ENCODE results near the gene GNPAT. TPM values are rescaled to one million over a fixed set of nuclear protein-coding genes. Genes with fewer than 3 reads are reported as not detected.

Gene GNPAT
- total RNA-seq, 4 donors from 2014 or later, result 34.8 to 55.4 (median 37.5) TPM

DNA sequence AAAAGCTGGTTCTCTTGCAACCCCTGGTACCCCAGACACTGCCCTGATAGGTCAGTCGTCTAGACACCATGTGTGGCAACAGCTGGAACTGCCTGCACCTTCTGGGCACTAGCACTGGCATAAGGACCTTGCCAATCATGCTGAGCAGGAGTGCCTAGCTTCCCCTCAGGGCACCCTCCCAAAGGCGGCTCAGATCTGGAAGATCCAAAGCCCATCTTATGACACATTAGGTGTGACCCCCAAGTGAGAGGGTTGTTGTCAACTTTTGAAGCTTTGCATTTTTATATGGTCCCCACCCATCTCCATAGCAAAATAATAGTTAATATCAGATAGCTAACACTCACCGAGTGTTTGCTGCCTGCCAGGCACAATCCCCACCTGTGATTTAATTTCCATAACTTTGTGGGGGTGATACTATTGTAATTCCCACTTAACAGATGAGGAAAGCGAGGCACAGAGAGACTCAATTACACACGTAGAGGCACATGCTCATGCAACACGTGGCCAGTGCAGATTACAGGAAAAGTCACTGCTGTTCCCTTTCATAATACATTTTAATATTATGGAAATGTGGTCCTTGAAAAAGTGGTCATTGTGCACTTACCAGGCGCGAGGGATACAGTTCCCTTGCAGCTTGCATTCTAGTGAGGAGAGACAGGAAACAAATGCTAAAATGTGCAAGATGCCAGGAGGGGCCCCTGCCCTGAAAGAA, 70.9 kb downstream of the GNPAT start:
- TF ChIP-seq, protein P1, sequence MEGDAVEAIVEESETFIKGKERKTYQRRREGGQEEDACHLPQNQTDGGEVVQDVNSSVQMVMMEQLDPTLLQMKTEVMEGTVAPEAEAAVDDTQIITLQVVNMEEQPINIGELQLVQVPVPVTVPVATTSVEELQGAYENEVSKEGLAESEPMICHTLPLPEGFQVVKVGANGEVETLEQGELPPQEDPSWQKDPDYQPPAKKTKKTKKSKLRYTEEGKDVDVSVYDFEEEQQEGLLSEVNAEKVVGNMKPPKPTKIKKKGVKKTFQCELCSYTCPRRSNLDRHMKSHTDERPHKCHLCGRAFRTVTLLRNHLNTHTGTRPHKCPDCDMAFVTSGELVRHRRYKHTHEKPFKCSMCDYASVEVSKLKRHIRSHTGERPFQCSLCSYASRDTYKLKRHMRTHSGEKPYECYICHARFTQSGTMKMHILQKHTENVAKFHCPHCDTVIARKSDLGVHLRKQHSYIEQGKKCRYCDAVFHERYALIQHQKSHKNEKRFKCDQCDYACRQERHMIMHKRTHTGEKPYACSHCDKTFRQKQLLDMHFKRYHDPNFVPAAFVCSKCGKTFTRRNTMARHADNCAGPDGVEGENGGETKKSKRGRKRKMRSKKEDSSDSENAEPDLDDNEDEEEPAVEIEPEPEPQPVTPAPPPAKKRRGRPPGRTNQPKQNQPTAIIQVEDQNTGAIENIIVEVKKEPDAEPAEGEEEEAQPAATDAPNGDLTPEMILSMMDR (IDR thresholded peaks at IDR 0.05; ENCODE audit: low read depth), result no peak

DNA sequence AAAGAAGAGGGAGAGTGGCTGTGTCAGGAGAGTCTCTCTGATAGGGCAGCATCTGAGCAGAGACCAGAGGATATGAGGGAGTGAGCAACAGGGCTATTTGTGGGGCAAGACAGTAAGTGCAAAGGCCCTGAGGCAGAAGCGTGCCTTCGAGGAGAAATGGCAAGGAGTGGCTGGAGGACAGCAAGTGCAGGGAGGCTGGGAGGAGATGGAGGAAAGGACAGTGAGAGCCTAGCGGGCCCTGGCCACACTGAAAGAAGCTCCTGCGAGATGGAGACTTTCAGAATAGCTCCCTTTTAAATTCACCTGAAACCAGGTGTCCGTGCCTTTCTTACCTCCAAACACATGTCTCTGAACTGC, 71.4 kb downstream of the GNPAT start:
- TF ChIP-seq, protein P1 (IDR thresholded peaks at IDR 0.05; ENCODE audit: low read depth), result no peak

DNA sequence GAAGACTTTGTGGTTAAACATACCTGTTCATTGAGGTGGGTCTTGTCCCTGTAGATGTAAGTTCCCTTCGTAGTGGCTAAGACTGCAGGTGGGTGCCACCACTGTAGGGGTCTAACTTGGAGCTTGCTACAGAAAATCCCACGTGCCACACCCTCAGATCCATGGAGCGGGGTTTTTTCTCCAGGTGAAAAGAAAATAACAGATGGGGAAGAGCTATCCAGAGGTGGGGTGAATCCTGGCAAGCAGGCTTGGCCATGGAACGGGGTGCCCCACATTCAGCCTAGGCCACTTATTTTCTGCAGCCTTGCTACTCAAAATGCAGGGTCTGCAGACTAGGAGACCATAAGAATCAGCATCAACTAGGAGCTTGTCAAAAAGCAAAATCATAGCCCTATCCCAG, 72.6 kb downstream of the GNPAT start:
- TF ChIP-seq, protein P1 (IDR thresholded peaks at IDR 0.05; ENCODE audit: low read depth), result no peak

DNA sequence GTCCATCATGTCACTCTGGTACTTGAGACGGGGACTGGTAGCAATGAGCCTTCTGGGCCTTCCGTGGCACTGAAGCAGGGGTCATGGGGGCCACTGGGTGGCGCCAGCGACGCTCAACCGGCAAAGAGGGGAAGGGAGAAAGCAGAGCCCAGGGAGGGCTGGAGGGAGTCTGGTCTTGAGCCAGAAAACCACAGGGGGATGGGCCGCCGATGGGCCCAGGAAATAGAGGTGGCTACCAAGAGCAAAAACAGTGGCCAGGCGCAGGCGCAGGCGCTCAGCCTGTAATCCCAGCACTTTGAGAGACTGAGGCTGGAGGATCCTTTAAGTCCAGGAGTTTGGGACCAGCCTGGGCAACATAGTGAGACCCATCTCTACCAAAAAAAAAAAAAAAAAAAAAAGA, 74.9 kb downstream of the GNPAT start:
- TF ChIP-seq, protein P1 (IDR thresholded peaks at IDR 0.05; ENCODE audit: low read depth), result no peak

DNA sequence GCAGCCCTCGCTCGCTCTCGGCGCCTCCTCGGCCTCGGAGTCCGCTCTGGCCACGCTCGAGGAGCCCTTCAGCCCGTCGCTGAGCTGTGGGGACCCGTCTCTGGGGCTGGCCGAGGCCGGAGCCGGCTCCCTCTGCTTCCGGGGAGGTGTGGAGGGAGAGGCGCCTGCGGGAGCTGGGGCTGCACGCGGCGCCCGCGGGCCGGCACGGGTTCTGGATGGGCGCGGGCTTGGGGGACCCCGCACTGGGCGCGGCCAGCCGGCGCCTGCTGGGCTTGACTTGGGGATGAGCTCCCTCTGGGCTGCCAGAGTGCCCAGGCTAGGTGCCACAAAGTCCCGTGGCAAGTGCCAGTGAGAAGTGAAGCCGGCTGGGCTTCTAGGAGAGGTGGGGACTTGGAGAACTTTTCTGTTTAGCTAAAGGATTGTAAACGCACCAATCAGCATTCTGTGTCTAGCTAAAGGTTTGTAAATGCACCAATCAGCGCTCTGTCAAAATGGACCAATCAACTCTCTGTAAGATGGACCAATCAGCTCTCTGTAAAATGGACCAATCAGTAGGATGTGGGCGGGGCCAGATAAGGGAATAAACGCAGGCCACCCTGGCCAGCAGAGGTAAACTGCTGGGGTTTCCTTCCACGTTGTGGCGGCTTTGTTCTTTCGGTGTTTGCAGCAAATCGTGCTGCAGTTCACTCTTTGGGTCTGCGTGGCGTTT, 76.4 kb downstream of the GNPAT start:
- TF ChIP-seq, protein P1 (IDR thresholded peaks at IDR 0.05; ENCODE audit: low read depth), result no peak

DNA sequence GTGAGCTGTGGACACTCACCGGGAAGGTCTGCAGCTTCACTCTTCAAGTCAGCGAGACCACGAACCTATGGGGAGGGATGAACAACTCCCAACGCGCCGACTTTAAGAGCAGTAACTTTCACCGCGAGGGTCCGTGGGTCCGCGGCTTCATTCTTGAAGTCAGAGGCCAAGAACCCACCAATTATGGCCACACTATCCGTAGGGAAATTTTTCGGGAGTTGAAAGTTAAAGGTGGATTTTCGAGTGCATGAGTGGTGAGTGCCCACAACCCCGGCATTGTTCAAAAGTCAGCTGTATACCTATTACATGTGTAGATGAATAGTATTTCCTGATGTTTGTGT, 77.0 kb downstream of the GNPAT start:
- TF ChIP-seq, protein P1 (IDR thresholded peaks at IDR 0.05; ENCODE audit: low read depth), result no peak

DNA sequence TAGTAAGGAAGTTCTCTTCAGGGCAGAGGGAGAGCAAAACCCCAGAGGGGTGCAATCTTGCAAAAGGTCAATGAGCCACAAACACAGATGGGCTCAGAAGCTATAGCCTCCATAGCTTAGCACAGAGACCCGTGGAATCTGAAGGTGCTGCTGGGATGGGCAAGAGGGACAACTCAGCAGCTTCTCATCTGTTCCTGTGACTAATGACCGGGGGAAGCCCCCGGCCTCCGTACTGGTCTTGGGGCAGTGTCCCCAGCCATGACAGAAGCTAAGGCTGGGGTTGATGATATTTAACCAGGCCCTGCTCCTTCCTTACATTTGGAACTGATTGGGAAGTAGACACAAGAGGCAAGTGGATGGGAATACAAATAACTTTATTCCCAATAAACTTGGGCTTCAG, 77.6 kb downstream of the GNPAT start:
- TF ChIP-seq, protein P1 (IDR thresholded peaks at IDR 0.05; ENCODE audit: low read depth), result no peak
